K562 (cell line): ENCODE measurements around the gene COL6A2. TPM values are rescaled to one million over a fixed set of nuclear protein-coding genes. Genes with fewer than 3 reads are reported as not detected.

Experiments used
- ATAC-seq: fragments of 200-7000 bp; cut with Tn5 transposase; 3 replicates; pipeline ENCODE4 v1.9.1; 2020; ENCODE audit warnings: moderate library complexity
- BruUV-seq: library from RNA; stranded (reverse); fragments of 400-500 nt; replicated peaks from 2 replicates; lab custom pipeline; 2021; lab: Mats Ljungman, UMichigan
- CTCF ChIA-PET: fragments of 300-600 bp; formaldehyde crosslinking; extraction: SDS; loops from one replicate; lab custom pipeline; 2021; ENCODE audit warnings: low intra/inter-chr PET ratio; lab: Yijun Ruan, JAX
- POLR2A ChIA-PET: fragments of 300-600, 350-650 bp; sonication (Branson Sonifier 250); formaldehyde crosslinking; extraction: SDS; loops from one replicate; lab custom pipeline; 2021; ENCODE audit warnings: antibody characterized with exemption, inconsistent platforms; lab: Yijun Ruan, JAX
- DNase-seq, 4 experiments: peaks; one replicate each; pipeline versions ENCODE4 v3.0.0 to v3.0.0-alpha.2; 2011 to 2018; ENCODE audit warnings: low spot score in 3 of 4, mixed read lengths in 3 of 4; ENCODE audit errors: extremely low read depth in 1 of 4
- FAIRE-seq: peaks from 2 replicates; lab custom pipeline; 2011; peaks lifted over from hg19 to GRCh38; lab: Jason Lieb, UNC
- H2AFZ ChIP-seq: 2 replicates; pipeline ENCODE4 v1.6.0; 2011; ENCODE audit warnings: low read depth, low read length, control low read depth, inconsistent platforms
- H3K27ac ChIP-seq: fragments of 200-600 bp; 3 replicates; pipeline ENCODE4 v1.8.0; 2011; ENCODE audit warnings: low read depth, mild to moderate bottlenecking, control low read depth, inconsistent platforms, low read length, moderate library complexity, mixed read lengths; ENCODE audit errors: extremely low read depth
- H3K27me3 ChIP-seq, 2 experiments: fragments of 300-600 bp in 1 of 2; 2 replicates in 1 of 2; 3 replicates in 1 of 2; pipeline versions ENCODE4 v1.6.0 to v1.8.0; 2011; ENCODE audit warnings: inconsistent platforms in 2 of 2, low read length in 2 of 2, mild to moderate bottlenecking in 1 of 2, mixed read lengths in 1 of 2, moderate library complexity in 1 of 2; ENCODE audit not compliant: control insufficient read depth in 2 of 2, insufficient read depth in 2 of 2
- H3K36me3 ChIP-seq: fragments of 300-600 bp; 3 replicates; pipeline ENCODE4 v1.8.0; 2011; ENCODE audit warnings: mild to moderate bottlenecking, low read length, inconsistent platforms; ENCODE audit not compliant: control insufficient read depth, insufficient read depth
- H3K4me1 ChIP-seq, 2 experiments: fragments of 200-600 bp in 1 of 2; replicated peaks in 1 of 2; 2 replicates in 1 of 2; 3 replicates in 1 of 2; pipeline versions ENCODE4 v1.5.1 to v1.8.0; 2011; ENCODE audit warnings: inconsistent platforms in 2 of 2, low read length in 2 of 2, mild to moderate bottlenecking in 1 of 2, mixed read lengths in 1 of 2, moderate library complexity in 1 of 2; ENCODE audit not compliant: control insufficient read depth in 2 of 2, insufficient read depth in 2 of 2
- H3K4me2 ChIP-seq: 2 replicates; pipeline ENCODE4 v1.6.1; 2011; ENCODE audit warnings: low read length, control low read depth, inconsistent platforms, mixed read lengths; ENCODE audit not compliant: insufficient read depth
- H3K4me3 ChIP-seq: fragments of 200-600 bp; sonication (generic), shearing (Covaris generic); 2 replicates; pipeline ENCODE4 v1.5.1; 2016; ENCODE audit warnings: control low read depth, inconsistent platforms
- H3K79me2 ChIP-seq: fragments of 200-600 bp; 3 replicates; pipeline ENCODE4 v1.8.0; 2011; ENCODE audit warnings: low read length, inconsistent platforms; ENCODE audit not compliant: control insufficient read depth, insufficient read depth
- H3K9ac ChIP-seq, 2 experiments: 2 replicates each; pipeline versions ENCODE4 v1.6.0 to v1.6.1; 2011; ENCODE audit warnings: low read depth in 2 of 2, low read length in 2 of 2, control low read depth in 1 of 2, inconsistent platforms in 1 of 2, mild to moderate bottlenecking in 1 of 2, mixed read lengths in 1 of 2; ENCODE audit not compliant: insufficient read depth in 1 of 2
- H3K9me1 ChIP-seq: one replicate; pipeline ENCODE4 v1.6.0; 2011; ENCODE audit warnings: inconsistent platforms, mild to moderate bottlenecking, low read length, moderate library complexity; ENCODE audit not compliant: control insufficient read depth, insufficient read depth
- H3K9me3 ChIP-seq: replicated peaks from 2 replicates; pipeline ENCODE4 v1.5.1; 2011; ENCODE audit warnings: low read depth, low read length, inconsistent platforms; ENCODE audit not compliant: control insufficient read depth, insufficient read depth
- H4K20me1 ChIP-seq: replicated peaks from 2 replicates; pipeline ENCODE4 v1.6.1; 2011; ENCODE audit warnings: low read length, inconsistent platforms, mixed read lengths; ENCODE audit not compliant: control insufficient read depth, insufficient read depth
- CREB3L1 ChIP-seq: fragments of 450-650 bp; IDR thresholded peaks from 2 replicates; pipeline ENCODE4 v1.6.1; 2014; ENCODE audit warnings: low read depth, mild to moderate bottlenecking, moderate library complexity, borderline replicate concordance
- POLR2G ChIP-seq: fragments of 200-400 bp; formaldehyde crosslinking; IDR thresholded peaks from 2 replicates; pipeline ENCODE4 v1.6.1; 2017; ENCODE audit warnings: low read depth, mild to moderate bottlenecking, antibody characterized with exemption, low read length, moderate library complexity
- ZNF133 ChIP-seq: fragments of 250-450 bp; sonication (Bioruptor Pico); IDR thresholded peaks from 2 replicates; pipeline ENCODE4 v1.4.0; 2020; ENCODE audit warnings: mild to moderate bottlenecking
- WGBS: fragments of 100-300 bp; shearing (Covaris generic); methylation state at CpG from one replicate; pipeline ENCODE4 v1.1.6; 2016; ENCODE audit warnings: low coverage, mixed read lengths; ENCODE audit not compliant: insufficient coverage; ENCODE audit errors: missing lambda C conversion rate; 5-methylcytosine and 5-hydroxymethylcytosine counted together
- in situ Hi-C: fragments of 300-500 bp; cut with MboI; formaldehyde crosslinking; loops from 4 replicates; pipeline ENCODE4 v1.15.0; 2018; ENCODE audit warnings: inconsistent platforms, mixed read lengths
- intact Hi-C: fragments of 100-400 bp; cut with micrococcal nuclease; formaldehyde crosslinking; loops from 2 replicates; pipeline ENCODE4 v1.14.2; 2022
- polyA plus RNA-seq, 8 experiments: library from polyadenylated mRNA; depleted of rRNA in 4 of 8; stranded (reverse) in 5 of 8; unstranded in 3 of 8; fragments of >200 nt; fragmentation: Nextera tagmentation in 2 of 8; fragmentation: Illumina TruSeq in 1 of 8; extraction: Ambion mirVana in 2 of 8; extraction: Trizol in 1 of 8; gene quantifications; 2 replicates each; pipeline versions ENCODE4 v1.2.1 to v1.2.3, GENCODE V29; 2011 to 2014; ENCODE audit warnings: inconsistent platforms in 1 of 8, missing spikeins in 1 of 8
- total RNA-seq, 7 experiments: library from RNA; depleted of rRNA in 6 of 7; stranded (reverse); fragments of >200 nt in 6 of 7; fragmentation: Illumina TruSeq in 2 of 7; extraction: Trizol in 2 of 7; gene quantifications; 2 replicates each; pipeline versions ENCODE4 v1.2.1 to v1.2.3, GENCODE V29; 2011 to 2021; ENCODE audit warnings: low replicate concordance in 1 of 7

Gene COL6A2
- total and polyA plus RNA-seq, 9 of the 15 experiments (the other 6 are each of a cell fraction or from before 2014, with no cell fraction given), result 0.07 to 1.1 (median 0.24) TPM; not detected in 3

GRCh38 chr21:46136739-46137349 lies 38.9 kb downstream of the COL6A2 start:
- DNase-seq (no peak), ATAC-seq (no peak), FAIRE-seq (no peak)
- ChIA-PET POLR2A (no interaction called here), CTCF (no interaction called here)
- TF ChIP-seq CREB3L1, result no peak
- 0 out of 2 replicates have a peak, but pooled peaks have one; percentile 13 for TF ChIP-seq POLR2G
- 0 out of 2 replicates have a peak, but pooled peaks have one; percentile 40 for TF ChIP-seq ZNF133 (CRISPR knock-in tag)
- intact Hi-C loops (no loop called here), in situ Hi-C loops (no loop called here)
- H3K9me1 ChIP-seq, result no peaks in the 10 kb centered on the region
- no peaks in the 10 kb centered on the region; the same call in 1 of the 2 replicates for H3K9me3 ChIP-seq
- H3K36me3 ChIP-seq, result no peaks in the 10 kb centered on the region
- no peak overlapping the region for H3K4me3 ChIP-seq
- H3K9ac ChIP-seq, result peak overlapping the region in 1 of 2 experiments; percentile 64; a peak in 1 of 4 replicates
- no peaks in the 10 kb centered on the region for H3K79me2 ChIP-seq
- peaks cover 32 to 52% of the 10 kb centered on the region in 2 experiments; a peak in 4 of 5 replicates for H3K27me3 ChIP-seq
- H2AFZ ChIP-seq, result no peak overlapping the region
- no peak overlapping the region for H3K4me2 ChIP-seq
- no peak overlapping the region for H3K27ac ChIP-seq
- WGBS, result 7% methylated on average over 21 of the region's 22 CpGs
- H3K4me1 ChIP-seq, result peaks cover 0 to 34% of the 10 kb centered on the region in 2 experiments; a peak in 2 of 5 replicates
- H4K20me1 ChIP-seq, result peaks cover 13% of the 10 kb centered on the region
- BruUV-seq, result no TSS peak
